SH-SY5Y (cell line): Measurements from ENCODE around the gene HIRA.

Source experiments
- GATA2 ChIP-seq: IDR thresholded peaks from 2 replicates; pipeline ENCODE4 v1.6.1; 2011; ENCODE audit warnings: mild to moderate bottlenecking, low read depth, low read length
- GATA3 ChIP-seq: IDR thresholded peaks from 2 replicates; pipeline ENCODE4 v1.6.1; 2011; ENCODE audit warnings: low read depth, mild to moderate bottlenecking, low read length, moderate library complexity

GRCh38 chr22:19387575-19387974, 44.0 kb downstream of the HIRA start:
- TF ChIP-seq GATA2 (no peak), GATA3 (no peak)
